ENCODE data around the gene XPO6.
"Not testable (repeated sequence)": the region's sequence is repeated elsewhere in the genome, so short reads cannot be mapped to it uniquely, and the experiment has no call there.

XPO6 gene

GRCh38 chr16:28211758-28212531 lies at the start of gene XPO6:
TSS of gene XPO6 (minus strand) at chr16:28211965. CDS start at chr16:28211368, 597 bp downstream.
- DNase-seq = peak; percentile 94

GRCh38 chr16:28260193-28260592 lies 48.4 kb upstream of the XPO6 start:
- DNase-seq = no peak

GRCh38 chr16:28259781-28260150 lies 48.0 kb upstream of the XPO6 start:
- no peak for DNase-seq

- DNase-seq = no peak
Measured at GRCh38 chr16:28259091-28259780, 47.5 kb upstream of the XPO6 start.

GRCh38 chr16:28258567-28258966 lies 46.8 kb upstream of the XPO6 start:
- DNase-seq = no peak

GRCh38 chr16:28257256-28257655 lies 45.5 kb upstream of the XPO6 start:
- DNase-seq = no peak

DNA sequence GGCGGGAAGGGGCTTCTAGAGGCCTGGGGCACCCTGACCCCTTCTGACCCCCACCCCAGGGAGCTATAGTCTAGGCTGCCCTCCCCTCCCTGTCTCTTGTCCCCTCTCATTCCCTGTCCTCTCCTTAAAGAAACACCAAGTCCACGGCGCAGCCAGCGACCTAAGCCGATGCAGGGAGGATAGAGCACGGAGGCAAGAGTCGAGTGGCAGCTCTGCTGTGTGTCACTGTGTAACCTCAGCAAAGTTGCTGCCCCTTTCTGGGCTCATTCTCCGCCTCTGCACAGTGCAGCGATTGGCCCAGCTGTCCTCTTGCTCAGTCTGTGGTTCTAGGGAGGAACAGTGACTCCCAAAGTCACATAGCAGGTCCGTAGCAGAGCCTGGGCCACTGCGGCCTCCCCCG lies 44.1 kb upstream of the XPO6 start:
- no peak for DNase-seq

- no peak for DNase-seq
Measured at GRCh38 chr16:28254158-28254557, 42.4 kb upstream of the XPO6 start.

DNA sequence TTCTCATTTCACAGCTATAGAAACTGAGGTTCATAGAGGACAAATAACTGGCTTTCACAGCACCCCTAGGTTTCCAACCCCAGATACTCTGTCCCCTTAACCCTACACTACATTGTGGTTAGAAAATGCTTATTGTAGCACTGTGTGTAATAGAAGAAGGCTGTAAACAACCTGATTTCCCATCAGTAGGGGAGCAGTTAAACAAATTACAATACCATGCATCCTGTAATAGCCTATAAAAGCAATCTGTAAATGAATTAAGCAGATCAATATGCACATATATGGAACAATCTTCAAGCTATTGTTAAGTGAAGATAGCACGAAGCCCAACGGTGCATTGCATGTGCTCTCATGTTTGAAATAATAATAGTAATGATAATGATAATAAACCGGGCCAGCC lies 39.2 kb upstream of the XPO6 start:
- no peak for DNase-seq

DNA sequence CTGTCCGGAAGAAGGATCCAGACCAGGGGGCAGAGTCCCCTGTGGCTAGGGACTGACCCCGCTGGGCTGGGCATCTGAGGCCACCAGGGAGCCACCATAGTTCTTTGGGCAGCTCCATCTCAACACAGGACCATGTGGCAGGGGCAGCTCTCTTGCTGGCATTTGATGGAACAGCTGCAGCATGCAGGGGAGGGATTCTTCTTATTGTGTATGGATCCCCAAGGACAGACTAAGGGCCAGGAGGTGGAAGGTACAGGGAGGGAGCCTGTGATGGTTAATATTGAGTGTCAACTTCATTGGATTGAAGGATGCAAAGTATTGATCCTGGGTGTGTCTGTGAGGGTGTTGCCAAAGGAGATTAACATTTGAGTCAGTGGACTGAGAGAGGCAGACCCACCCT lies 37.7 kb upstream of the XPO6 start:
- DNase-seq = not testable (repeated sequence)

- DNase-seq = no peak
Measured at GRCh38 chr16:28241924-28242323, 30.2 kb upstream of the XPO6 start.

DNA sequence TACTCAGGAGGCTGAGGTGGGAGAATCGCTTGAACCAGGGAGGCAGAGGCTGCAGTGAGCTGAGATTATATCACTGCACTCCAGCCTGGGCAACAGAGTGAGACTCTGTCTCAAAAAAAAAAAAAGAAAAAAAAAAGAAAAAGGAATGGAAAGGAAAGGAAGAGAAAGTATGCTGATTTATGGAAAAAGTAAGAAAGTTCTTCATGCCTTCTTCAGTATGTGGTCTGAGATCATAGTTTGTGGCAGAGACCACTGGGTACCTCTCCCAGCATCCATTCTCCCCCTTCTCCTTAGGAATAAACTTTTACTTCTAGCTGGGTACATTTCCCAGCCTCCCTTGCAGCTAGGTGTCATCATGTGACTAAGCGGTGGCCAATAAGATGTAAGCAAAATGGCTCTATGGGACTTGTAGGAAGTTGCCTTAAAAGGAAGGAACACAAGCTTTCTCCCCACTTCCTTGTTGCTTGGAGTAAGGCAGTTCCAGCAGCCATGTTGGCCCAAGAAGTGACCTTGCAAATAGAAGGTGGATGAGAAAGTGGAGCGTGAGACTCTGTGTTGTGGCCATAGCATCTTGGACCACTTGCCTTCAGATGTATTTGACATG lies 26.1 kb upstream of the XPO6 start:
- DNase-seq = no peak

DNA sequence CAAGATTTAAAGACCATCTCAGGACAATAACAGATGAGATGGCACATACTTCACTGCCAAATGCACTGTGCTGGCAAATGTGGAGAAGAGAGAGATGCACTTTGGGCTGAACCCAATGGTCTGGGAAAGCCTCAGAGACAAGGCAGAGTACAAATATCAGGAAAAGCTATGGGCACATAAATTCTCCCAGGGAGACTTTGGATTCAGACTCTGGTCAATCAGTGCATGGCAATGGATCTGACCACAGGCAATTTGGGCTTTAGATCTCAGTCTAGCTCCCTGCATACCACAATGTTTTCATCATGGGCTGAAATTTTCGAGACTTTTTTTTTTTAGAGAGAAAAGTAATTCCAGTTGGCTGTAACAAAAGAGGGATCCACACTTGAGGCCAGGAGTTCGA lies 20.0 kb upstream of the XPO6 start:
- DNase-seq = no peak

DNA sequence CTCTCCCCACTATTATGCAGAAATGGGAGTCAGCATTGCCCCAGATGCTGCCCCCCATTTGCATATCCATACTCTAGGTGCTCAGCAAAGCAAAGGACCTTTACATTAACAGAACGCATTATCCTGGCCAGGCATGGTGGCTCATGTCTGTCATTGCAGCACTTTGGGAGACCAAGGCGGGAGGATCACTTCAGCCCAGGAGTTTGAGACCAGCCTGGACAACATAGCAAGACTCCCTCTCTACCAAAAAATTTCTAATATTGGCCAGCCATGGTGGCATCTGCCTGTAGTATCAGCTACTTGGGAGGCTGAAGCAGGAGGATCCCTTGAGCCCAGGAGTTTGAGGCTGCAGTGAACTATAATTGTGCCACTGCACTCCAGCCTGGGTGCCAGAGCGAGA lies 12.1 kb upstream of the XPO6 start:
- DNase-seq = not testable (repeated sequence)

DNA sequence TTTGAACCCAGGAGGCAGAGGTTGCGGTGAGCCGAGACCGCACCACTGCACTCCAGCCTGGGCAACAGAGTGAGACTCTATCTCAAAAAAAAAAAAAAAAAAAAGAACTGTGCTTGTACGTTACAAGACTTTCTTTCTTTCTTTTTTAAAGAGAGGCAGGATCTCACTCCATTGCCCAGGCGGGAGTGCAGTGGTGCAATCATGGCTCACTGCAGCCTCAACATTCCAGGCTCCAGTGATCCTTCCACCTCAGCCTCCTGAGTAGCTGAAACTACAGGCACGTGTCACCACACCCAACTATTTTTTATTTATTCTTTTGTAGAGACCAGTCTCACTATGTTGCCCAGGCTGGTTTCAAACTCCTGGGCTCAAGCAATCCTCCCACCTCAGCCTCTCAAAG lies 8.0 kb upstream of the XPO6 start:
- DNase-seq = not testable (repeated sequence)

DNA sequence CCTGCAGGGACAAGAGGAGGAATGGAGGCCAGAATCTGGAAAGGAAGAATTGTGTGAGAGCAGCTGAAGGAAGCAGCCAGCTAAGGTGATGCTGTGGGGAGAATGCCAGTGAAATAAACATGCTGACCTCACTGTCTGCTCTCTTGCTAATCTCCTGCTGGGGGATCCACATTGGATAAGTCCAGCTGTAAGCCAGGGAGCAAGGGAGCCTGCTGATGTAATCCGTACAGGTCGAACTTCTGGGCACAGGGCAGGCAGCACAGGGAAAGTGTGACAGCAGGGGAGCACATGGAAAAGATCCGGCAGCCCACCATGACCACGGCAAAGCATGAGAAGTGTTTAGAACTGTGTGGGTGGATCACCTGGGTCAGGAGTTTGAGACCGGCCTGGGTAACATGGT lies 7.5 kb upstream of the XPO6 start:
- DNase-seq = no peak

DNA sequence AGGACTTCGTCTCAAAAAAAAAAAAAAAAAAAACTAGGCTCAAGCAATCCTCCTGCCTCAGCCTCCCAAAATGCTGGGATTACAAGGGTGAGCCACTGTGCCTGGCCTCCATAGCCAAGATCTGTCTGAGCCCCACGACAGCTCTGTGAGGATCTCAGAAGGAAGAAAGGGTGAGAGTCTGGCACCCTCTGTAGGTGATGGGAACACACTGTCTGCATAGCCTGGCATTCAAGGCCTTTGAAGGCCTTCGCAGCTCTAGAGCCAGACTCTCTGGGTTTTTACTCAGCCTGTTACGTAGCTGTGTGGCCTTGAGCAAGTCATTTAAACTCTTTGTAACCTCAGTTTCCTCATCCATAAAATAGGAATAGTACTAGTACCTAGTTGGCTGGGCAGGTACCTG lies 6.3 kb upstream of the XPO6 start:
- no peak for DNase-seq

DNA sequence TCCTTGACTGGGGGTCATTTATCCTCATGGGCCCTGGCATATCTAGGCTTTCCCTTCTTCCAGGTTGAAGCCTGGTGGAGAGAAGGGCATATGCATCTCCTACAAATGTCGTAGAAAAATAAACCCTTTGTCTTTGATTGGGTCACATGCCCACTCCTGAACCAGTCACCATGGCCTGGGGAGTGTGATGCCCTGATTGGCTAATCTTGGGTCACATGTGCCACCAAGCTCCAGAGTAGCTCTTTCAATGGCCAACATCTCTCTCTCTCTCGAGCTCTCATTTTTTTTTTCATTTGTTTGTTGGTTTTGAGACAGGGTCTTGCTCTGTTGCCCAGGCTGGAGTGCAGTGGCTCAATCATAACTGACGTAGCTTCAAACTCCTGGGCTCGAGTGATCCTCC lies 5.6 kb upstream of the XPO6 start:
- no peak for DNase-seq

DNA sequence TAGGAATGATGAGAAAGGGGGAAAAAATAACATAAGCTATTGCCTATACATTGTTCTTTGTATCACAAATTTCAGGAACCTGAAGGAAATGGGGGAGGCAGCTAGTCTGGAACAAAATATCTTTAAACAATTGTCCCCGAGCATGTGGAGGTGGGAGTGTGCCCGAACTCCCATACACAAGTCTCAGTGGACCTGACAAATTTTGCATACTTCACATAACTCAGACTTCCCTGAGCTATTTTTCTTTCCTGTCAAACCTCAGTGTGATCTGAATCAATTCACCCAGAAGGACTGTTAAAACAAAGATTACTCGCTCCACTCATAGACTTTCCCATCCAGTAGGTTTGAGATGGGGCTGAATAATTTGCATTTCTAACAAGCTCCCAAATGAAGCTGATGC lies 1.6 kb upstream of the XPO6 start:
- no peak for DNase-seq

DNA sequence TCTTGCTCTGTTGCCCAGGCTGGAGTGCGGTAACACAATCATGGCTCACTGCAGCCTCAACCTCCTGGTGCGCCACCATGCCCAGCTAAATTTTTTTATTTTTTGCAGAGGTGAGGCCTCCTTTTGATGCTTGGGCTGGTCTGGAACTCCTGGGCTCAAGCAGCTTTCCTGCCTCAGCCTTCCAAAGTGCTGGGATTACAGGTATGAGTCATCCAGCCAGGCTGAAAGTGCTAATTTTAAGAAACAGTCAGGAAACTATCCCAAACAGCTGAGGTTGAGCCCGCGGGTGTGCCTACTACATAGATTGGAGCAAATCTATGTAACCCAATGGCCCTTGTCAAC lies 738 bp upstream of the XPO6 start:
- DNase-seq = no peak

- DNase-seq = peak; percentile 40
Measured at GRCh38 chr16:28210979-28211588, 681 bp downstream of the XPO6 start.

DNA sequence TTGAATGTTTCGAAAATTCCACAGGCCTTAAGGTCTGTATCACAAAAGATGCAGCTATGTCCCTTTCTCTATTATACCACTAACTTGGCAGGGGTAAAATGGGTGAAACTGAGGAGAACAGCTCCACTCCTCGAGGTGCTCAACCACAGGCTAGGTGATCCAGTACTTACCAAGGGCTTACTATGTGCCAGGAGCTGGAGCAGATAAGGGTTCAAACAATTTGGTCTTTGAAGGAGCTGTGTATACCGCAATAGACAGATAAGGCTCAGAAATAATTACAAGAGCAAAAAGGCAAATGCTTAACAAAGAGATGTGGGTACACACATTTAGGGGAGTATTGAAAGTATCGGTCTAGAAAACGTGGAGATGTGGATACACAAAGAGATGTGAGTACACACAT lies 1.5 kb downstream of the XPO6 start:
- DNase-seq = no peak

GRCh38 chr16:28208824-28209223 lies 2.9 kb downstream of the XPO6 start:
- no peak for DNase-seq

DNA sequence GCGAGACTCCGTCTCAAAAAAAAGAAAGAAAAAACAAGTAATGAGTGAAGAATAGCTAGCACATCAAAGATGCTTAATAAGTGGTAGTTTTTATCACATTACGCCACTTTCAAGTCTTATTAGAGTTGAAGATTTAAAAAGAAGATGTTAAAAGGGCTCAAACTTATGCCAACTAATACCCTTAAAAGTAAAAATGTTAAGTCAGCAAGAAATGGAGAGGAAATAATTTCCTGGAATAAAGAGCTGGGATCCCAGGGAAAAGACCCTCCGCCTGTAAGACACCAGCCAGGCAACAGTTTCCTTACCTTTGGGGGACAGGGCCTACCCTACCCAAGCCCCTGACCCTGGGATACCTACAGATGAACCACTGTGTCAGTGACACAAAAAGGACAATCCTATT lies 3.6 kb downstream of the XPO6 start:
- DNase-seq = no peak
